Germinal center (tissue), 1 donor: ENCODE results near the gene CALCB.

Experiments used
- DNase-seq: peaks from one replicate; pipeline ENCODE4 v3.0.0; 2012; ENCODE audit warnings: mixed read lengths, low spot score

The CALCB gene

DNA sequence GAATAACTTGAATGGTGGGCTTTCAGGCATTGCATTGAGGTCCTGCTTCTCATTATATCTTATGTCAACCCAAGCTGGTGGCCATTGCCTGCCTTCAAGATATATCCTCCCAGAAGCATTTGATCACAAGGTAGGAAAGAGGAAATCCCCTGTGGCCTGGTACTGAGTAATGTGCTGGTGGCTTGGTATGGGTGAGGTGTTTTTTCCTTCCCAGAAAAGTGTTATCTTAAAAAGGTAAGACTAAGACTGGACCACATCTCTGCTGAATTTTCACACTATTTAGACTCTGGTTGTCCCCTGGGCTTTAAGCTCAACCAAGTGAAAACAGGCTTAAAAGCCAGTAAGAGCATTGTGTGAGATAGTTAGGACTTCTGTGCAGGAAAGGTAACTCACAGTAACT is 45.0 kb downstream of the CALCB start:
- no peak for DNase-seq

- DNase-seq: no peak
These were observed 46.0 kb downstream of the CALCB start for GRCh38 chr11:15119352-15119751.

GRCh38 chr11:15119826-15120225 is 46.4 kb downstream of the CALCB start:
- DNase-seq: no peak

DNA sequence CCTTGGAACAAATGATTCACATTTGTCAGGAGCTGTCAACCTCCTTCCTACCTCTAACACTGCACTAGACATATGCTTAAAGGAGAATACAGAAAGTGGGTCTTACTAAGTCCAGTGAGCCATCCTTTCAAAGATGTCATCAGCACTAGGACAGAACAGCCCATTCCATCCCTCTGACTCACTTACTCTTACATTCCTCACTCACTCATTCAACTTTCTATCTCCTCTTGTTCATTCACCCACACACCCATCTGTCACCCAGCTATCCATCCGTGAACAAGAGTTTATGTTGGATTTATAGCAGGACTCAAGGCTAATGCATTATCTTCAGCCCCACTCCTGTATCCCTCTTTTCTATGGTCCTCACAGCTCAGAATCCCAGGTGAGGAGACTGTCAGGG is 50.5 kb downstream of the CALCB start:
- no peak for DNase-seq

DNA sequence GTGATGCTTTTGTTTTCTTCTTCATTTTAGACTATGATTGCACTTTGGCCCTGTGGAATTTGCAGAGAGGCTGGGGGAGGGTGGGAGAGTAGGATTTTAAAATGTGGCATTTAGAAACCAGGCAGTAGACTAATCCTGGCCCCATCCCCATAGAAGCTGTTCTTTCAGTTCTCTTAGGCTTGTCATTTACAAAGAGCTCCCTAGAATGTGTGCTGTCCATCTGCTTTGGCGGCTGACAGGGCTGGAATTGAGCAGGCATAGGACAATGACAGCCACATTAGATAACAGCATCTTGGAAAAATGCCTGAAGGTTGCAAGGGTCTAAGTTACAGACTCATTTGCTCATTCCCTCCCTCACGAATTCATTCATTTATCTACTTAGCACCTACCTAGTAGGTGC is 51.1 kb downstream of the CALCB start:
- no peak for DNase-seq

DNA sequence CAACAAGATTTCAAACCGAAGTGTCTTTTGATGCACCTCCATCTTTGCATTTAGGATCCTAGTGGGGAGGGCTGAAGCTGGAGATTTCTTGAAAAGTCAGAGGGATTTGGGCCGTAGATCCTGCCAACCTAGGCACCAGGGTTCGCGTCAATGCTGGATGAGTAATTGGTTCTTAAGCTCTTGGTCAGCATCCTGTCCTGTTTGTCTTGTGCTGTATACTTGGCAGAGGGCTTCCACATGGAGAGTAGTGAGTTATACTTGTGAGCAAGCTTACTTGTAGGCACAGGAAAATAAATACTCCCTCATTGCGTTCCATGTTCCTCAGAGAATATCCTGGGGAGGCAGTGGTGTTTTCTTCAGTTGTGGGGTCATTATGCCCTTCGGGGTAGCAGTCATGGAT is 53.9 kb downstream of the CALCB start:
- no peak for DNase-seq
